MM.1S (cell line): Measurements from ENCODE around the gene LRRC74B.

Experiments
- DNase-seq: peaks from one replicate; pipeline ENCODE4 v3.0.0-alpha.2; 2015
- H2AFZ ChIP-seq: fragments of 300-600 bp; sonication (generic); 2 replicates; pipeline ENCODE4 v1.6.0; 2016; ENCODE audit warnings: antibody characterized with exemption, low read length
- H3F3A ChIP-seq: fragments of 300-600 bp; sonication (generic); 2 replicates; pipeline ENCODE4 v1.6.1; 2016; ENCODE audit warnings: mild to moderate bottlenecking, antibody characterized with exemption, low read length, moderate library complexity, mixed read lengths; ENCODE audit not compliant: insufficient read depth
- H3K27ac ChIP-seq: fragments of 300-600 bp; sonication (generic); 2 replicates; pipeline ENCODE4 v1.5.1; 2016; ENCODE audit warnings: mild to moderate bottlenecking, low read length
- H3K27me3 ChIP-seq: fragments of 300-600 bp; sonication (generic); replicated peaks from 2 replicates; pipeline ENCODE4 v1.6.0; 2016; ENCODE audit warnings: low read length; ENCODE audit not compliant: insufficient read depth
- H3K36me3 ChIP-seq: fragments of 300-600 bp; sonication (generic); replicated peaks from 2 replicates; pipeline ENCODE4 v1.6.1; 2016; ENCODE audit warnings: mild to moderate bottlenecking, low read length, mixed read lengths; ENCODE audit not compliant: insufficient read depth
- H3K4me1 ChIP-seq: fragments of 300-600 bp; sonication (generic); 2 replicates; pipeline ENCODE4 v1.6.1; 2016; ENCODE audit warnings: low read length, mixed read lengths
- H3K4me2 ChIP-seq: fragments of 300-600 bp; sonication (generic); 2 replicates; pipeline ENCODE4 v1.6.0; 2016; ENCODE audit warnings: low read depth, low read length
- H3K4me3 ChIP-seq: fragments of 300-600 bp; sonication (generic); 2 replicates; pipeline ENCODE4 v1.5.1; 2016; ENCODE audit warnings: low read length, mixed read lengths
- H3K79me2 ChIP-seq: fragments of 300-600 bp; sonication (generic); 2 replicates; pipeline ENCODE4 v1.6.1; 2016; ENCODE audit warnings: mixed run types, low read length, mixed read lengths
- H3K9ac ChIP-seq: fragments of 300-600 bp; sonication (generic); 2 replicates; pipeline ENCODE4 v1.6.1; 2016; ENCODE audit warnings: low read length, mixed read lengths
- H3K9me2 ChIP-seq: fragments of 300-600 bp; sonication (generic); replicated peaks from 2 replicates; pipeline ENCODE4 v1.6.1; 2016; ENCODE audit warnings: mild to moderate bottlenecking, low read length, mixed read lengths; ENCODE audit not compliant: insufficient read depth
- H3K9me3 ChIP-seq: fragments of 300-600 bp; sonication (generic); replicated peaks from 2 replicates; pipeline ENCODE4 v1.6.1; 2016; ENCODE audit warnings: mild to moderate bottlenecking, low read length, mixed read lengths; ENCODE audit not compliant: insufficient read depth
- H4K20me1 ChIP-seq: fragments of 300-600 bp; sonication (generic); 2 replicates; pipeline ENCODE4 v1.6.1; 2016; ENCODE audit warnings: mild to moderate bottlenecking, low read length, moderate library complexity, mixed read lengths; ENCODE audit not compliant: insufficient read depth
- EZH2 ChIP-seq: fragments of 300-600 bp; sonication (generic); optimal IDR thresholded peaks from 2 replicates; pipeline ENCODE3; 2017; ENCODE audit warnings: low read depth, mild to moderate bottlenecking, antibody characterized with exemption, low read length, mixed read lengths
- EZH2phosphoT487 ChIP-seq: fragments of 300-600 bp; sonication (generic); IDR thresholded peaks from 2 replicates; pipeline ENCODE4 v1.6.1; 2018; ENCODE audit warnings: antibody characterized with exemption, low read length
- TF ChIP-seq, protein P1 (sequence below): fragments of 300-600 bp; sonication (generic); IDR thresholded peaks from 2 replicates; pipeline ENCODE4 v1.5.1; 2016; ENCODE audit warnings: antibody characterized with exemption, low read length, mixed read lengths

LRRC74B gene

DNA sequence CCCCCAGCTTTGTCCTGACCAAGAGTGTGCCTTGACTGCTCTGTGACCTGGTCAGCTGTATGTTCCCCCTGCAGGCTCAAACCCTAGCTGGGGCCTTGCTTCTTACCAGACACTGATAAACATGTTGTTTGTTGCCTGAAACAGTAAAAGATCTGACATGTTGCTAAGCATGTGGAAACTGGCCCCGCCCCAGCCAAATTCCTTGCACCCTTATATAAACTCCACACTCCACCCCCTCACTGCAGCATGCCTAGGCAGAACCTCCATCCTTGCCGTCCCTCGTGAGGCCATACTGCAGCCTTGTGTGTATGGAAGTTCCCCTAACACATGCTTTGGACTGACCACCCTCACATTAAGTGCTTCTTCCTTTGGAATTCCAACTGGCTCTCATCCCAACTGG, 27.3 kb downstream of the LRRC74B start:
- Histone ChIP-seq H3K4me2 (no peak overlapping the region), H3K79me2 (no peaks in the 10 kb centered on the region), H3K4me3 (no peak overlapping the region), H3K9me3 (no peaks in the 10 kb centered on the region), H3K36me3 (no peaks in the 10 kb centered on the region), H3K27me3 (peaks cover 27% of the 10 kb centered on the region; the same call in 1 of the 2 replicates), H3K9ac (no peak overlapping the region), H3K27ac (no peak overlapping the region), H3K4me1 (no peaks in the 10 kb centered on the region), H4K20me1 (no peaks in the 10 kb centered on the region), H2AFZ (no peak overlapping the region), H3F3A (no peaks in the 10 kb centered on the region), H3K9me2 (no peaks in the 10 kb centered on the region)
- DNase-seq = no peak
- TF ChIP-seq EZH2 (no peak), EZH2phosphoT487 (no peak)
- TF ChIP-seq, protein P1, sequence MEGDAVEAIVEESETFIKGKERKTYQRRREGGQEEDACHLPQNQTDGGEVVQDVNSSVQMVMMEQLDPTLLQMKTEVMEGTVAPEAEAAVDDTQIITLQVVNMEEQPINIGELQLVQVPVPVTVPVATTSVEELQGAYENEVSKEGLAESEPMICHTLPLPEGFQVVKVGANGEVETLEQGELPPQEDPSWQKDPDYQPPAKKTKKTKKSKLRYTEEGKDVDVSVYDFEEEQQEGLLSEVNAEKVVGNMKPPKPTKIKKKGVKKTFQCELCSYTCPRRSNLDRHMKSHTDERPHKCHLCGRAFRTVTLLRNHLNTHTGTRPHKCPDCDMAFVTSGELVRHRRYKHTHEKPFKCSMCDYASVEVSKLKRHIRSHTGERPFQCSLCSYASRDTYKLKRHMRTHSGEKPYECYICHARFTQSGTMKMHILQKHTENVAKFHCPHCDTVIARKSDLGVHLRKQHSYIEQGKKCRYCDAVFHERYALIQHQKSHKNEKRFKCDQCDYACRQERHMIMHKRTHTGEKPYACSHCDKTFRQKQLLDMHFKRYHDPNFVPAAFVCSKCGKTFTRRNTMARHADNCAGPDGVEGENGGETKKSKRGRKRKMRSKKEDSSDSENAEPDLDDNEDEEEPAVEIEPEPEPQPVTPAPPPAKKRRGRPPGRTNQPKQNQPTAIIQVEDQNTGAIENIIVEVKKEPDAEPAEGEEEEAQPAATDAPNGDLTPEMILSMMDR = no peak

DNA sequence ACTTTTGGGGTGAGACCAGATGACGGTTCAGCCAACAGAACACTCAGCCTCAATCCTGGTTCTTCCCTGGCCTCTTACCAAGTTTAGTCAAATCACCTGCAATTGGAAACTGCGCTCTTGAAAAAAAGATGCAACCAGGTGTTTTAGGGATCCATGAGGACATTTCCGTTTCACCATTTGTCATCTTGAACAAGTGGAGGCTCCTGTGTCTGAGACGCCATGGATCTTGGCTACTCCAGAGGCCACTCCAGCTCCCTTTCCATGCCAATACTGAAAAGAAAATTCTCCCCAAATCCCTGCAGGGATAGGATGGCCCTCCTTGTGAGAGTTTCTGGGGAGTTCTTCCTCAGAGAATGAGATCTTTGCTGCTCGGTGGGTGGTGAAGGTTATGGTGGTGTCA, 27.7 kb downstream of the LRRC74B start:
- no peak overlapping the region for H3K4me2 ChIP-seq
- no peaks in the 10 kb centered on the region for H3K36me3 ChIP-seq
- H2AFZ ChIP-seq = no peak overlapping the region
- H3K79me2 ChIP-seq = no peaks in the 10 kb centered on the region
- peaks cover 28% of the 10 kb centered on the region; the same call in 1 of the 2 replicates for H3K27me3 ChIP-seq
- H3K9me2 ChIP-seq = no peaks in the 10 kb centered on the region
- no peak for DNase-seq
- no peak overlapping the region for H3K9ac ChIP-seq
- no peaks in the 10 kb centered on the region for H3F3A ChIP-seq
- H3K9me3 ChIP-seq = no peaks in the 10 kb centered on the region
- H3K4me3 ChIP-seq = no peak overlapping the region
- no peaks in the 10 kb centered on the region for H3K4me1 ChIP-seq
- no peaks in the 10 kb centered on the region for H4K20me1 ChIP-seq
- H3K27ac ChIP-seq = no peak overlapping the region
- no peak for TF ChIP-seq EZH2phosphoT487

DNA sequence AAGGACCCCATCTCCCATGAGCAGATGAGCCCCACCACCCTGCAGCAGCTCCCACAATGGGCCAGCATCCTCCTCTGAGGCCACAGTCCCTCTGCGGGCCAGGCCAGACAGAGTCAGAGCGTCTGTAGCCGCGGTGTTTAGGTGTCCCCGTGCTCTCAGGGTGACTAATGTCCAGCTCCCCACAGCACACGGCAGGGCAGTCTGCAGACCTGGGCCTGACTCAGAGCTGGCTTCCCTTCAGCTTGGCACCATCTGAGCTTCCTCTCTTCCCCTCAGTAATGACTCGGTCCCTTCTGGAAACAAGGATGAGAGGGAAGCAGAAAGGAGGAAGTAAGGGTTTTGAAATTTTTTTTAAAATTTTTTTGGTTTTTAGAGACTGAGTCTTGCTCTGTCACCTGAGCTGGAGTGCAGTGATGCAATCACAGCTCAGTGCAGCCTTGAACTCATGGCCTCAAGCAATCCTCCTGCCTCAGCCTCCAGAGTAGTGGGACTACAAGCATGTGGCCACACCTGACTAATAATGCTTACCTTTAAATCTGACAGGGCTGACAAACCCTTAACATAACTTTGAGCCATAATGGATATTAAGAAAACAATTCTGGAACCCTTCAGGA, 28.5 kb downstream of the LRRC74B start:
- no peaks in the 10 kb centered on the region for H3K9me3 ChIP-seq
- no peaks in the 10 kb centered on the region for H3K79me2 ChIP-seq
- peaks cover 35% of the 10 kb centered on the region for H3K27me3 ChIP-seq
- H3K4me2 ChIP-seq = no peak overlapping the region
- TF ChIP-seq EZH2 (no peak), EZH2phosphoT487 (no peak)
- TF ChIP-seq, protein P1 = no peak
- no peaks in the 10 kb centered on the region for H4K20me1 ChIP-seq
- no peak overlapping the region for H3K27ac ChIP-seq
- no peak overlapping the region for H3K4me3 ChIP-seq
- no peaks in the 10 kb centered on the region for H3K36me3 ChIP-seq
- H3F3A ChIP-seq = no peaks in the 10 kb centered on the region
- no peak for DNase-seq
- no peak overlapping the region for H3K9ac ChIP-seq
- H2AFZ ChIP-seq = no peak overlapping the region
- no peaks in the 10 kb centered on the region for H3K9me2 ChIP-seq
- no peaks in the 10 kb centered on the region for H3K4me1 ChIP-seq

DNA sequence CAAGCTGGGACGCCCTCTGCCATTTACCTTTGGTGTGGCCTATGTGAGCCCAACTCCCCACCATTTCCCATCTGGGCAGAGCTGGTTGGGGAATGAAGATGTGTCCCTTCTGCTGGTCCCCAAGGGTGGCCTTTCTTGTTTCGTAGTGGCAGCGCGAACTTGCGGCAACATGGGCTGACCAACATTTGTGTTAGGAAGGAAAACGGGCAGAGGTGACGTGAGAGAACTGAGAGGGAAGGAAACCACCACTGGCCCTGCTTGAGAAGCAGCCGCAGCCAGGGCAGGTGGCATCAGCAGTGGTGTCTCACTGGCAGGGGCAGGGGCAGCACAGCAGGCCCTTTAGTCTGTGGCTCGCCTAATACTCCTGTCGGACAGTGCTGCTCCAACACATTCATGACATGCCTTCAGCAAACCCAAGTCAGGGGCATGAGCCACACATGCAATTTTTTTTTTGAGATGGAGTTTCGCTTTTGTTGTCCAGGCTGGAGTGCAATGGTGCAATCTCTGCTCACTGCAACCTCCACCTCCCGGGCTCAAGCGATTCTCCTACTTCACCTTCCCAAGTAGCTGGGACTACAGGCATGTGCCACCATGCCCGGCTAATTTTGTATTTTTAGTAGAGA, 29.9 kb downstream of the LRRC74B start:
- Histone ChIP-seq H3K79me2 (no peaks in the 10 kb centered on the region), H4K20me1 (no peaks in the 10 kb centered on the region), H3K4me1 (no peaks in the 10 kb centered on the region), H3K27ac (no peak overlapping the region), H3F3A (no peaks in the 10 kb centered on the region), H3K9me3 (no peaks in the 10 kb centered on the region), H3K27me3 (peaks cover 27% of the 10 kb centered on the region), H3K4me3 (no peak overlapping the region), H3K9ac (no peak overlapping the region), H2AFZ (no peak overlapping the region), H3K4me2 (no peak overlapping the region), H3K36me3 (no peaks in the 10 kb centered on the region), H3K9me2 (no peaks in the 10 kb centered on the region)
- TF ChIP-seq EZH2phosphoT487 = no peak
- TF ChIP-seq, protein P1 = no peak
- no peak for TF ChIP-seq EZH2
- no peak for DNase-seq
